Sigmoid colon (tissue), 4 donors: ENCODE results near the gene CCSER1.

ENCODE experiments used
- CTCF ChIP-seq, 4 experiments: fragments of 450-650 bp in 3 of 4; fragments of 200-600 bp in 1 of 4; IDR thresholded peaks; one replicate each; pipeline ENCODE4 v1.5.1; 2016 to 2019; ENCODE audit warnings: antibody characterized with exemption in 4 of 4, mild to moderate bottlenecking in 3 of 4, moderate library complexity in 2 of 4
- EP300 ChIP-seq, 4 donors: sonication (generic); formaldehyde crosslinking; IDR thresholded peaks; one replicate each; pipeline ENCODE4 v1.6.1; 2017; ENCODE audit warnings: antibody characterized with exemption in 4 of 4
- POLR2A ChIP-seq, 2 donors: fragments of 450-650 bp; IDR thresholded peaks; one replicate each; pipeline ENCODE4 v1.6.1; 2016; ENCODE audit warnings: antibody characterized with exemption in 2 of 2, mild to moderate bottlenecking in 2 of 2, moderate library complexity in 2 of 2
- POLR2AphosphoS5 ChIP-seq, 4 donors: sonication (generic); formaldehyde crosslinking; IDR thresholded peaks; one replicate each; pipeline ENCODE4 v1.6.1; 2017; ENCODE audit warnings: antibody characterized with exemption in 4 of 4

- TF ChIP-seq CTCF (IDR thresholded peaks at IDR 0.05) (no peak), EP300 (IDR thresholded peaks at IDR 0.05) (no peak), POLR2AphosphoS5 (IDR thresholded peaks at IDR 0.05) (no peak), POLR2A (IDR thresholded peaks at IDR 0.05) (no peak)
Observed at GRCh38 chr4:90855111-90855510, 727.9 kb downstream of the CCSER1 start.
